Measurements from ENCODE around the gene TMOD2. TPM values are rescaled to one million over a fixed set of nuclear protein-coding genes. Genes with fewer than 3 reads are reported as not detected.

TMOD2 gene
- total RNA-seq, 1 experiment from 2014 or later: 0.52 TPM

GRCh38 chr15:51837792-51838251 lies 86.4 kb downstream of the TMOD2 start:
- no peak for DNase-seq
- intact Hi-C loops (cut with micrococcal nuclease; ENCODE audit: unreplicated experiment): no loop called here
- Mint-ChIP-seq H3K9me3 (ENCODE audit: unreplicated experiment) (no peaks in the 10 kb centered on the region), H3K4me1 (ENCODE audit: low read depth, unreplicated experiment) (peaks cover 38% of the 10 kb centered on the region), H3K27me3 (ENCODE audit: insufficient read depth, unreplicated experiment) (no peaks in the 10 kb centered on the region), H3K27ac (ENCODE audit: unreplicated experiment) (no peak overlapping the region), H3K4me3 (ENCODE audit: unreplicated experiment) (no peak overlapping the region), H3K36me3 (ENCODE audit: insufficient read depth, unreplicated experiment) (no peaks in the 10 kb centered on the region)
- Histone ChIP-seq H3K9me3 (no peaks in the 10 kb centered on the region), H3K27me3 (replicated peaks; ENCODE audit: control insufficient read depth, insufficient read depth, low read length) (no peaks in the 10 kb centered on the region), H3K36me3 (ENCODE audit: control insufficient read depth, insufficient read depth, low read length) (no peaks in the 10 kb centered on the region), H3K4me3 (ENCODE audit: low read depth, low read length) (no peak overlapping the region), H3K4me1 (peaks cover 23% of the 10 kb centered on the region)
- no TSS peak for BruUV-seq (replicated peaks)
- CTCF ChIA-PET: no interaction called here
- TF ChIP-seq, protein P1, sequence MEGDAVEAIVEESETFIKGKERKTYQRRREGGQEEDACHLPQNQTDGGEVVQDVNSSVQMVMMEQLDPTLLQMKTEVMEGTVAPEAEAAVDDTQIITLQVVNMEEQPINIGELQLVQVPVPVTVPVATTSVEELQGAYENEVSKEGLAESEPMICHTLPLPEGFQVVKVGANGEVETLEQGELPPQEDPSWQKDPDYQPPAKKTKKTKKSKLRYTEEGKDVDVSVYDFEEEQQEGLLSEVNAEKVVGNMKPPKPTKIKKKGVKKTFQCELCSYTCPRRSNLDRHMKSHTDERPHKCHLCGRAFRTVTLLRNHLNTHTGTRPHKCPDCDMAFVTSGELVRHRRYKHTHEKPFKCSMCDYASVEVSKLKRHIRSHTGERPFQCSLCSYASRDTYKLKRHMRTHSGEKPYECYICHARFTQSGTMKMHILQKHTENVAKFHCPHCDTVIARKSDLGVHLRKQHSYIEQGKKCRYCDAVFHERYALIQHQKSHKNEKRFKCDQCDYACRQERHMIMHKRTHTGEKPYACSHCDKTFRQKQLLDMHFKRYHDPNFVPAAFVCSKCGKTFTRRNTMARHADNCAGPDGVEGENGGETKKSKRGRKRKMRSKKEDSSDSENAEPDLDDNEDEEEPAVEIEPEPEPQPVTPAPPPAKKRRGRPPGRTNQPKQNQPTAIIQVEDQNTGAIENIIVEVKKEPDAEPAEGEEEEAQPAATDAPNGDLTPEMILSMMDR (IDR thresholded peaks at IDR 0.05; ENCODE audit: insufficient read depth in 1 of 2, low read depth in 1 of 2, low read length in 1 of 2, severe bottlenecking in 1 of 2, unreplicated experiment in 1 of 2): no peak
- POLR2A ChIA-PET: no interaction called here

- CTCF ChIA-PET: no interaction called here
- Mint-ChIP-seq H3K4me3 (ENCODE audit: unreplicated experiment) (no peak overlapping the region), H3K27ac (ENCODE audit: unreplicated experiment) (no peak overlapping the region), H3K4me1 (ENCODE audit: low read depth, unreplicated experiment) (peaks cover 42% of the 10 kb centered on the region), H3K9me3 (ENCODE audit: unreplicated experiment) (no peaks in the 10 kb centered on the region), H3K27me3 (ENCODE audit: insufficient read depth, unreplicated experiment) (no peaks in the 10 kb centered on the region), H3K36me3 (ENCODE audit: insufficient read depth, unreplicated experiment) (no peaks in the 10 kb centered on the region)
- POLR2A ChIA-PET: interaction anchor here (0.5 kb wide), 1 partner anchor 8 kb away, joined by 4 read pairs; no protein-coding TSS in a partner anchor
- Histone ChIP-seq H3K4me3 (ENCODE audit: low read depth, low read length) (no peak overlapping the region), H3K27me3 (replicated peaks; ENCODE audit: control insufficient read depth, insufficient read depth, low read length) (no peaks in the 10 kb centered on the region), H3K9me3 (no peaks in the 10 kb centered on the region), H3K36me3 (ENCODE audit: control insufficient read depth, insufficient read depth, low read length) (no peaks in the 10 kb centered on the region), H3K4me1 (peaks cover 24% of the 10 kb centered on the region)
- BruUV-seq (replicated peaks): no TSS peak
- intact Hi-C loops (cut with micrococcal nuclease; ENCODE audit: unreplicated experiment): no loop called here
- TF ChIP-seq, protein P1 (IDR thresholded peaks at IDR 0.05; ENCODE audit: insufficient read depth in 1 of 2, low read depth in 1 of 2, low read length in 1 of 2, severe bottlenecking in 1 of 2, unreplicated experiment in 1 of 2): no peak
- DNase-seq: no peak
Measured at GRCh38 chr15:51838270-51838669, 86.9 kb downstream of the TMOD2 start.

DNA sequence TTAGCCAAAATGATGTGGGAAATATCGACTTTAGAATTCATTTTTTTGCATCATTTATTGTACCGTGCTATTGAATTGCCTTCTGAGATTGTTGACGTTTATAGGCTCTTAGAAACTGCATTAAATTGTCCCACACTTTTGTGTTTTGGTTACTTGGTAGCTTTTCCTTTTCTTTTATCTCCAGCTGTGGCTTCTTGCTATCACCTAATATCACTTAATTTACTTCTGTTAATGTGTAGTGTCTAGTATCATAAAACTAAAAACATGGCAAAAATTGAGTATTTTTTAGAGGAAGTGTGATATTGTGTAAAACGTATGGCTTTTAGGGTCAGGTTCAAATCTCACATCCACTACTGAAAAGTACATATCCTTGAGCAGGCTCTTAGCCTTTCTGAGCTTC lies 89.3 kb downstream of the TMOD2 start:
- Mint-ChIP-seq H3K36me3 (ENCODE audit: insufficient read depth, unreplicated experiment) (peaks cover 7% of the 10 kb centered on the region), H3K9me3 (ENCODE audit: unreplicated experiment) (no peaks in the 10 kb centered on the region), H3K4me1 (ENCODE audit: low read depth, unreplicated experiment) (peaks cover 44% of the 10 kb centered on the region), H3K4me3 (ENCODE audit: unreplicated experiment) (no peak overlapping the region), H3K27ac (ENCODE audit: unreplicated experiment) (no peak overlapping the region), H3K27me3 (ENCODE audit: insufficient read depth, unreplicated experiment) (no peaks in the 10 kb centered on the region)
- POLR2A ChIA-PET: no interaction called here
- Histone ChIP-seq H3K4me1 (peaks cover 48% of the 10 kb centered on the region), H3K4me3 (ENCODE audit: low read depth, low read length) (no peak overlapping the region), H3K27me3 (replicated peaks; ENCODE audit: control insufficient read depth, insufficient read depth, low read length) (no peaks in the 10 kb centered on the region), H3K9me3 (no peaks in the 10 kb centered on the region), H3K36me3 (ENCODE audit: control insufficient read depth, insufficient read depth, low read length) (no peaks in the 10 kb centered on the region)
- intact Hi-C loops (cut with micrococcal nuclease; ENCODE audit: unreplicated experiment): no loop called here
- TF ChIP-seq, protein P1 (IDR thresholded peaks at IDR 0.05; ENCODE audit: insufficient read depth in 1 of 2, low read depth in 1 of 2, low read length in 1 of 2, severe bottlenecking in 1 of 2, unreplicated experiment in 1 of 2): no peak
- CTCF ChIA-PET: no interaction called here
- no TSS peak for BruUV-seq (replicated peaks)
- DNase-seq: no peak
